ENCODE data around the gene PARP4. TPM values are rescaled to one million over a fixed set of nuclear protein-coding genes. Genes with fewer than 3 reads are reported as not detected.
"Not testable (repeated sequence)": the region's sequence is repeated elsewhere in the genome, so short reads cannot be mapped to it uniquely, and the experiment has no call there.

Gene PARP4
- total and polyA plus RNA-seq, 7 experiments from 2014 or later = 31.3 to 71.1 (median 60.5) TPM

DNA sequence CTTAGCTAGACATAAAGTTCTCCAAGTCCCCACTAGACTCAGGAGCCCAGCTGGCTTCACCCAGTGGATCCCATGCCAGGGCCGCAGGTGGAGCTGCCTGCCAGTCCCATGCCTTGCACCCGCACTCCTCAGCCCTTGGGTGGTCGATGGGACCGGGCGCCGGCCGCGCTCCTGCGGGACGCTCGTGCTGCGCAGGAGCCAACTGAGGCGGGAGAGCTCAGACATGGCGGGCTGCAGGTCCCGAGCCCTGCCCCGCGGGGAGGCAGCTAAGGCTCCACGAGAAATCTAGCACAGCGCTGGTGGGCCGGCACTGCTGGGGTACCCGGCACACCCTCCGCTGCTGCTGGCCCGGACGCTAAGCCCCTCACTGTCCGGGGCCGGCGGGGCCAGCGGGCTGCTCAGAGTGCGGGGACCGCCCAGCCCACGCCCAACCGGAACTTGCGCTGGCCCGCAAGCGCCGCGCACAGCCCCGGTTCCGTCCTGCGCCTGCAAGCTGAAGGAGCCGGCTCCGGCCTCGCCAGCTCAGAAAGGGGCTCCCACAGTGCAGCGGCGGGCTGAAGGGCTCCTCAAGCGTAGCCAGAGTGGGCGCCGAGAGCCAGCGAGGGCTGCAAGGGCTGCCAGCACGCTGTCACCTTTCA lies 5.8 kb downstream of the PARP4 start:
- no peak overlapping the region for H3K27ac ChIP-seq (ENCODE audit: low read depth, low read length)
- H3K36me3 Mint-ChIP-seq = peaks cover 7 to 20% (median 15%) of the 10 kb centered on the region in 5 donors
- no peak for ATAC-seq
- H3K4me1 Mint-ChIP-seq = peaks cover 26 to 56% (median 30%) of the 10 kb centered on the region in 7 donors
- intact Hi-C loops (cut with micrococcal nuclease) = no loop called here
- no peak for DNase-seq
- H3K4me3 Mint-ChIP-seq = no peak overlapping the region
- no peak overlapping the region for H3K27ac Mint-ChIP-seq
- H3K9me3 ChIP-seq (ENCODE audit: control insufficient read depth in 2 of 3, low read length in 3 of 3) = no peaks in the 10 kb centered on the region
- peaks cover 0 to 7% of the 10 kb centered on the region in 2 donors for H3K4me1 ChIP-seq (ENCODE audit: control insufficient read depth in 2 of 2, insufficient read depth in 2 of 2, low read length in 2 of 2)
- H3K36me3 ChIP-seq (ENCODE audit: control insufficient read depth in 2 of 3, insufficient read depth in 3 of 3, low read length in 3 of 3) = peaks cover 0 to 17% (median 0%) of the 10 kb centered on the region in 3 experiments
- H3K27me3 ChIP-seq (ENCODE audit: control insufficient read depth in 2 of 2, insufficient read depth in 2 of 2, low read length in 2 of 2) = no peaks in the 10 kb centered on the region
- no peaks in the 10 kb centered on the region for H3K27me3 Mint-ChIP-seq
- no peak overlapping the region for H3K4me3 ChIP-seq (ENCODE audit: low read length)
- ChIA-PET CTCF (interaction anchor here (1.2 kb wide), 1 partner anchor 15 kb away, joined by 4 read pairs; no protein-coding TSS in a partner anchor), POLR2A (no interaction called here)
- no peaks in the 10 kb centered on the region for H3K9me3 Mint-ChIP-seq

GRCh38 chr13:24506283-24506682 lies 6.3 kb downstream of the PARP4 start:
- peaks cover 7 to 23% (median 15%) of the 10 kb centered on the region in 5 donors for H3K36me3 Mint-ChIP-seq
- H3K27me3 ChIP-seq (ENCODE audit: control insufficient read depth in 2 of 2, insufficient read depth in 2 of 2, low read length in 2 of 2); H3K27ac ChIP-seq (ENCODE audit: low read depth, low read length); ATAC-seq; H3K4me3 Mint-ChIP-seq; H3K4me1 ChIP-seq (ENCODE audit: control insufficient read depth in 2 of 2, insufficient read depth in 2 of 2, low read length in 2 of 2); H3K27me3 Mint-ChIP-seq; POLR2A ChIA-PET; H3K27ac Mint-ChIP-seq; H3K9me3 Mint-ChIP-seq; H3K9me3 ChIP-seq (ENCODE audit: control insufficient read depth in 2 of 3, low read length in 3 of 3); intact Hi-C loops (cut with micrococcal nuclease); H3K4me3 ChIP-seq (ENCODE audit: low read length); DNase-seq: not testable (repeated sequence)
- peaks cover 0 to 22% (median 0%) of the 10 kb centered on the region in 3 experiments for H3K36me3 ChIP-seq (ENCODE audit: control insufficient read depth in 2 of 3, insufficient read depth in 3 of 3, low read length in 3 of 3)
- peaks cover 23 to 51% (median 30%) of the 10 kb centered on the region in 7 donors for H3K4me1 Mint-ChIP-seq
- CTCF ChIA-PET = interaction anchor here (0.6 kb wide), 1 partner anchor 1657 kb away, joined by 3 read pairs; no protein-coding TSS in a partner anchor

DNA sequence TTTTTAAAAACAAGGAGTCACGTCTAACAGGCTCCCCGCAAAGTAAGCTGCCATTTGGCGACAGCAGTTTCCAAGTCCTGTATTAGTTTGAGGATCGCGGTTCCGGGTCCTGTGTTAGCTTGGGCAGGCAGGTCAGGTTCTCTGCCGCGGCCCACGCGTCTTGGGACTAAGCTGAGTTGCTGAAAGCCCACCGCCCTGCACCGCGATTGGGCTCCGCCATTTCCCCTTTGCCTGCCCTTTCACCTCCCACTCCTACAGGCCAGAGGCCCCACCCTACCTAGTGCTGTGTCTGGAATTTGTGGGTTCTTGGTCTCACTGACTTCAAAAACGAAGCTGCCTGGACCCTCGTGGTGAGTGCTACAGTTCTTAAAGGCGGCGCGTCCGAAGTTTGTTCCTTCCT lies 6.8 kb downstream of the PARP4 start:
- Mint-ChIP-seq H3K4me3 (no peak overlapping the region), H3K9me3 (no peaks in the 10 kb centered on the region), H3K27me3 (no peaks in the 10 kb centered on the region), H3K36me3 (peaks cover 7 to 26% (median 15%) of the 10 kb centered on the region in 5 donors), H3K4me1 (peaks cover 18 to 45% (median 26%) of the 10 kb centered on the region in 7 donors), H3K27ac (no peak overlapping the region)
- intact Hi-C loops (cut with micrococcal nuclease) = no loop called here
- no peaks in the 10 kb centered on the region for H3K27me3 ChIP-seq (ENCODE audit: control insufficient read depth in 2 of 2, insufficient read depth in 2 of 2, low read length in 2 of 2)
- DNase-seq = no peak
- no peak overlapping the region for H3K4me3 ChIP-seq (ENCODE audit: low read length)
- ATAC-seq = no peak
- CTCF ChIA-PET = interaction anchor here (0.6 kb wide), 1 partner anchor 1658 kb away, joined by 3 read pairs; no protein-coding TSS in a partner anchor
- no peaks in the 10 kb centered on the region for H3K9me3 ChIP-seq (ENCODE audit: control insufficient read depth in 2 of 3, low read length in 3 of 3)
- H3K4me1 ChIP-seq (ENCODE audit: control insufficient read depth in 2 of 2, insufficient read depth in 2 of 2, low read length in 2 of 2) = peaks cover 0 to 2% of the 10 kb centered on the region in 2 donors
- H3K27ac ChIP-seq (ENCODE audit: low read depth, low read length) = no peak overlapping the region
- peaks cover 0 to 27% (median 0%) of the 10 kb centered on the region in 3 experiments for H3K36me3 ChIP-seq (ENCODE audit: control insufficient read depth in 2 of 3, insufficient read depth in 3 of 3, low read length in 3 of 3)
- POLR2A ChIA-PET = no interaction called here

- intact Hi-C loops (cut with micrococcal nuclease) = no loop called here
- H3K4me1 Mint-ChIP-seq = peaks cover 17 to 44% (median 26%) of the 10 kb centered on the region in 7 donors
- Histone ChIP-seq H3K27me3 (ENCODE audit: control insufficient read depth in 2 of 2, insufficient read depth in 2 of 2, low read length in 2 of 2) (no peaks in the 10 kb centered on the region), H3K9me3 (ENCODE audit: control insufficient read depth in 2 of 3, low read length in 3 of 3) (no peaks in the 10 kb centered on the region), H3K4me3 (ENCODE audit: low read length) (no peak overlapping the region), H3K27ac (ENCODE audit: low read depth, low read length) (no peak overlapping the region), H3K36me3 (ENCODE audit: control insufficient read depth in 2 of 3, insufficient read depth in 3 of 3, low read length in 3 of 3) (peaks cover 0 to 32% (median 0%) of the 10 kb centered on the region in 3 experiments), H3K4me1 (ENCODE audit: control insufficient read depth in 2 of 2, insufficient read depth in 2 of 2, low read length in 2 of 2) (no peaks in the 10 kb centered on the region)
- POLR2A ChIA-PET = no interaction called here
- H3K27me3 Mint-ChIP-seq = no peaks in the 10 kb centered on the region
- DNase-seq (no peak), ATAC-seq (peak; percentile 27)
- no peak overlapping the region for H3K27ac Mint-ChIP-seq
- no peaks in the 10 kb centered on the region for H3K9me3 Mint-ChIP-seq
- H3K36me3 Mint-ChIP-seq = peaks cover 7 to 26% (median 15%) of the 10 kb centered on the region in 5 donors
- no peak overlapping the region for H3K4me3 Mint-ChIP-seq
- CTCF ChIA-PET = no interaction called here
These were observed 7.3 kb downstream of the PARP4 start for GRCh38 chr13:24505256-24505655.

DNA sequence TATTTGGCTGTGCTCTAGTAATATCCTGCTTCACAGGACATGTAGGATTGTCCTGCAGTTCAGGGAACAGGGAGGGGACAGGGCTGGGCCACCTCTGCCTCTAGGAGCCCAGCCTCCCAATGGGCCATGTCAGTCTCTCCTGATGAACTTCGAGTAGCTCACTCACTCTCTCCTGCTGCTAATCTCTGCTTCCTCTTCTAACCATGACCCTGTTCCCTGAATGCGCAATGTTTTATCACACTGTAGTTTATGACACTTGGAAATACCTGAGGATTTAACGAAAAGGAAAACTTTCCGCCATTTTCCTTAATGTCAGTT lies 9.2 kb downstream of the PARP4 start:
- H3K4me1 Mint-ChIP-seq = peaks cover 12 to 29% (median 26%) of the 10 kb centered on the region in 7 donors
- H3K27me3 Mint-ChIP-seq = no peaks in the 10 kb centered on the region
- Histone ChIP-seq H3K27ac (ENCODE audit: low read depth, low read length) (no peak overlapping the region), H3K4me1 (ENCODE audit: control insufficient read depth in 2 of 2, insufficient read depth in 2 of 2, low read length in 2 of 2) (no peaks in the 10 kb centered on the region), H3K36me3 (ENCODE audit: control insufficient read depth in 2 of 3, insufficient read depth in 3 of 3, low read length in 3 of 3) (peaks cover 0 to 37% (median 0%) of the 10 kb centered on the region in 3 experiments), H3K27me3 (ENCODE audit: control insufficient read depth in 2 of 2, insufficient read depth in 2 of 2, low read length in 2 of 2) (no peaks in the 10 kb centered on the region), H3K9me3 (ENCODE audit: control insufficient read depth in 2 of 3, low read length in 3 of 3) (no peaks in the 10 kb centered on the region), H3K4me3 (ENCODE audit: low read length) (no peak overlapping the region)
- CTCF ChIA-PET = no interaction called here
- no peak overlapping the region for H3K4me3 Mint-ChIP-seq
- DNase-seq = no peak
- ATAC-seq = no peak
- POLR2A ChIA-PET = no interaction called here
- intact Hi-C loops (cut with micrococcal nuclease) = no loop called here
- H3K9me3 Mint-ChIP-seq = no peaks in the 10 kb centered on the region
- H3K27ac Mint-ChIP-seq = no peak overlapping the region
- H3K36me3 Mint-ChIP-seq = peaks cover 7 to 34% (median 15%) of the 10 kb centered on the region in 5 donors

DNA sequence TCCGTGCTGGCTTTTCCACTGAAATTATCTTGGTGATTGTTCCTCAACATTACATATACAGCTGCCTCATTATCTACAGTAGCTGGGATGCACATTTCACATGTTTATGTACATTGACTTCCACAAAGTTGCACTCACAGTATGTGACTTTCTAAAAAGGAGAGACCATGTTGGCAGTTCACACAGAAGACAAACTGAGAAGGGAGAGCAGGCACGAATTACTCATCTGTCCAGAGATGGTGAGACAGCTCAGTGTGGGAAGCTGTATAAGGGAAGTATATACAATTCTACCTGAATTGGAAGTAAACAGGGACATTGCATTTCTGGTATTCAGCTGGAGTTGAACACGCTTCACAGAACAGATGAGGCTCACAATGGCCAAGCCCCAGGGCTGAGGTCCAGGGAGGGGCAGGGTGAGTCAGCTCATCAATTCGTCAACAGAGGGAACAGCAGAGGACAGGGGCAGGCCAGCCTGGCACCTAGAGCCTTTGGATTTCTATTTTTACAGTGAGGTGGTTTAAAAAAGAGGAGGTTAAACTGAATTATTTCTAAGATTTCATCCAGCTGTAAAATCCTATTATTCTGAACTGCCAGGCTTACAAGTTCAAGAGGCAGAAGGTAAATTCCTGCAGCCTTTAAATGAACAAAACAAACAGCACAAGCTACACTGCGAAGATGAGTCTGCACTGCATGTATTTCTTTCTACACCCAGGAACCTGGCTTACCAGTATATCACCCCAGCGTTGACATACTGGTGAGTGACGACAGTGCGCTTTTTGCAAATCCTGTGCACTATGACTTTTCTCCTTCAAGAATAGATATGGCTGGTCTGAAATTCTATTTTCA lies 9.8 kb downstream of the PARP4 start:
- H3K4me1 ChIP-seq (ENCODE audit: control insufficient read depth in 2 of 2, insufficient read depth in 2 of 2, low read length in 2 of 2) = no peaks in the 10 kb centered on the region
- H3K27ac ChIP-seq (ENCODE audit: low read depth, low read length) = no peak overlapping the region
- no peak for ATAC-seq
- no peaks in the 10 kb centered on the region for H3K9me3 ChIP-seq (ENCODE audit: control insufficient read depth in 2 of 3, low read length in 3 of 3)
- CTCF ChIA-PET = no interaction called here
- DNase-seq = no peak
- peaks cover 12 to 24% (median 20%) of the 10 kb centered on the region in 7 donors for H3K4me1 Mint-ChIP-seq
- no peak overlapping the region for H3K4me3 Mint-ChIP-seq
- no peak overlapping the region for H3K4me3 ChIP-seq (ENCODE audit: low read length)
- POLR2A ChIA-PET = interaction anchor here (0.6 kb wide), 1 partner anchor 185 kb away, joined by 4 read pairs; no protein-coding TSS in a partner anchor
- no peaks in the 10 kb centered on the region for H3K27me3 ChIP-seq (ENCODE audit: control insufficient read depth in 2 of 2, insufficient read depth in 2 of 2, low read length in 2 of 2)
- no peaks in the 10 kb centered on the region for H3K27me3 Mint-ChIP-seq
- peaks cover 7 to 35% (median 12%) of the 10 kb centered on the region in 5 donors for H3K36me3 Mint-ChIP-seq
- H3K27ac Mint-ChIP-seq = peak overlapping the region in 1 of 9 donors; percentile 47
- peaks cover 0 to 41% (median 0%) of the 10 kb centered on the region in 3 experiments for H3K36me3 ChIP-seq (ENCODE audit: control insufficient read depth in 2 of 3, insufficient read depth in 3 of 3, low read length in 3 of 3)
- intact Hi-C loops (cut with micrococcal nuclease) = no loop called here
- H3K9me3 Mint-ChIP-seq = no peaks in the 10 kb centered on the region
